Right lobe of liver (tissue), 6 donors: Measurements from ENCODE around the gene TMEM39B. TPM values are rescaled to one million over a fixed set of nuclear protein-coding genes. Genes with fewer than 3 reads are reported as not detected.

Experiments
- ATAC-seq, 4 donors: fragments of 200-7000 bp; cut with Tn5 transposase; one replicate each; pipeline ENCODE4 v1.9.1; 2020; ENCODE audit warnings: mild to moderate bottlenecking in 4 of 4, moderate library complexity in 4 of 4
- DNase-seq, 3 donors: peaks; one replicate each; pipeline ENCODE4 v3.0.0-alpha.2; 2020
- H3K27ac ChIP-seq, 3 donors: fragments of 200-600 bp; one replicate each; pipeline ENCODE4 v1.8.0; 2022
- H3K27me3 ChIP-seq, 2 donors: fragments of 200-600 bp; one replicate each; pipeline ENCODE4 v1.8.0; 2022
- H3K36me3 ChIP-seq, 4 donors: fragments of 200-600 bp; sonication (generic) in 1 of 4; one replicate each; pipeline versions ENCODE4 v1.5.1 to v1.8.0; 2017 to 2022; ENCODE audit warnings: control low read depth in 1 of 4
- H3K4me1 ChIP-seq, 4 donors: fragments of 200-600 bp; sonication (generic) in 1 of 4; one replicate each; pipeline versions ENCODE4 v1.5.1 to v1.8.0; 2017 to 2022; ENCODE audit warnings: control low read depth in 1 of 4
- H3K4me3 ChIP-seq, 3 donors: fragments of 200-600 bp; one replicate each; pipeline ENCODE4 v1.8.0; 2022
- H3K9me3 ChIP-seq, 4 donors: fragments of 200-600 bp; sonication (generic) in 1 of 4; one replicate each; pipeline versions ENCODE4 v1.5.1 to v1.8.0; 2017 to 2022; ENCODE audit warnings: control low read depth in 1 of 4
- CTCF ChIP-seq, 4 donors: fragments of 200-600 bp in 3 of 4; fragments of 450-650 bp in 1 of 4; IDR thresholded peaks; one replicate each; pipeline versions ENCODE4 v1.5.1 to v1.8.0; 2016 to 2022; ENCODE audit warnings: antibody characterized with exemption in 4 of 4, mild to moderate bottlenecking in 2 of 4
- POLR2A ChIP-seq: fragments of 450-650 bp; IDR thresholded peaks from one replicate; pipeline ENCODE4 v1.6.1; 2017; ENCODE audit warnings: antibody characterized with exemption, mild to moderate bottlenecking
- WGBS: methylation state at CpG from one replicate; pipeline ENCODE4 v1.1.6; 2018; ENCODE audit warnings: low coverage, low lambda C conversion rate; ENCODE audit not compliant: insufficient coverage; ENCODE audit errors: missing lambda C conversion rate; 5-methylcytosine and 5-hydroxymethylcytosine counted together
- intact Hi-C, 2 donors: fragments of 100-400 bp; cut with DNase I; formaldehyde crosslinking; loops; one replicate each; pipeline versions ENCODE4 v1.11.2 to v1.14.1; 2022
- total RNA-seq, 6 experiments: library from RNA; depleted of rRNA in 2 of 6; stranded (reverse); fragments of >200 nt in 2 of 6; fragmentation: NEBNext Ultra II Directional in 3 of 6; extraction: Animal tissue kit (Norgen Biotek cat#: 25700) in 3 of 6; gene quantifications; one replicate each; pipeline versions ENCODE4 v1.1.0 to v1.2.4, GENCODE V29; 2016 to 2023
- donor health status: DM: no; HTN: yes; CAD: no.
- donor health status: DM: no; HTN: no; CAD: no.
- donor health status: DM: no; HTN: no; CAD: no.
- donor health status: DM: no; HTN: yes; CAD: no.
- donor health status: DM: no; HTN: yes; CAD: no.

The TMEM39B gene
- total RNA-seq, 6 experiments from 2014 or later = 4.0 to 10.3 (median 6.3) TPM

- Histone ChIP-seq H3K4me1 (no peaks in the 10 kb centered on the region), H3K36me3 (peaks cover 0 to 38% (median 18%) of the 10 kb centered on the region in 4 donors), H3K27me3 (no peaks in the 10 kb centered on the region), H3K4me3 (no peak overlapping the region), H3K27ac (no peak overlapping the region), H3K9me3 (no peaks in the 10 kb centered on the region)
- TF ChIP-seq CTCF (IDR thresholded peaks at IDR 0.05) (no peak), POLR2A (no peak)
- ATAC-seq (no peak), DNase-seq (no peak)
- intact Hi-C loops = no loop called here
- WGBS = 93% methylated on average over 8 of the region's 8 CpGs
Observed at GRCh38 chr1:32031578-32032274, 41.0 kb upstream of the TMEM39B start.

- H3K36me3 ChIP-seq = peaks cover 0 to 43% (median 21%) of the 10 kb centered on the region in 4 donors
- no peak overlapping the region for H3K4me3 ChIP-seq
- H3K9me3 ChIP-seq = no peaks in the 10 kb centered on the region
- 80% methylated on average over 2 of the region's 2 CpGs for WGBS
- ATAC-seq (no peak), DNase-seq (no peak)
- no peak for TF ChIP-seq CTCF (IDR thresholded peaks at IDR 0.05)
- no peak for TF ChIP-seq POLR2A
- no peak overlapping the region for H3K27ac ChIP-seq
- H3K27me3 ChIP-seq = no peaks in the 10 kb centered on the region
- intact Hi-C loops = no loop called here
- no peaks in the 10 kb centered on the region for H3K4me1 ChIP-seq
Observed at GRCh38 chr1:32032275-32032615, 40.5 kb upstream of the TMEM39B start.

- 78% methylated on average over 3 of the region's 3 CpGs for WGBS
- Histone ChIP-seq H3K4me3 (no peak overlapping the region), H3K27me3 (no peaks in the 10 kb centered on the region), H3K9me3 (no peaks in the 10 kb centered on the region), H3K4me1 (no peaks in the 10 kb centered on the region), H3K36me3 (peaks cover 0 to 72% (median 43%) of the 10 kb centered on the region in 4 donors), H3K27ac (no peak overlapping the region)
- intact Hi-C loops = no loop called here
- ATAC-seq (no peak), DNase-seq (no peak)
- TF ChIP-seq CTCF (IDR thresholded peaks at IDR 0.05) (no peak), POLR2A (no peak)
Observed at GRCh38 chr1:32035119-32035518, 37.6 kb upstream of the TMEM39B start.

- no peak for ATAC-seq
- H3K36me3 ChIP-seq = peaks cover 20 to 70% (median 42%) of the 10 kb centered on the region in 4 donors
- H3K4me3 ChIP-seq = no peak overlapping the region
- WGBS = 100% methylated on average over 1 of the region's 3 CpGs
- H3K9me3 ChIP-seq = no peaks in the 10 kb centered on the region
- H3K27ac ChIP-seq = no peak overlapping the region
- DNase-seq = no peak
- no peaks in the 10 kb centered on the region for H3K4me1 ChIP-seq
- intact Hi-C loops = no loop called here
- no peak for TF ChIP-seq POLR2A
- TF ChIP-seq CTCF (IDR thresholded peaks at IDR 0.05) = no peak
- no peaks in the 10 kb centered on the region for H3K27me3 ChIP-seq
Observed at GRCh38 chr1:32040711-32041110, 32.0 kb upstream of the TMEM39B start.
